ENCODE results near the gene CDKN2C.
A peak's percentile ranks its signal among the peaks of the same experiment; 100 is the strongest.

CDKN2C gene

DNA sequence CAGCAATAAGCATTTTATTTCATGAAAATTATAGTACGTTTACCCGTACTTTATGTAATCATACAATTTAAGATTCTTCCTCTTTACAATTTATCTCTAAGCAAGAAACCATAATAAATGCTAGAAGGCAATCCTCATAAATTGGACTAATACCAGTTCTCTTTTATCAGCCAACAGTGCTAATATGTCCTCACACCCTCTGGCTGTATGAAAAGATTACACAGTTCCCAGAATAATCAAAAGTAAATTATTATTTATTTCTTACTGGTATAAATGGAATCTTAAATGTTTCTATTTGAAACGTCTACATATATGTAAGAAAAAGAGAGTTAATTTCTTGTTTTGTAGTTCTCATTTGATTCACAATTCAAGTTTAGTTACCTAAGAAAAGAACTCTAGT lies 3.1 kb upstream of the CDKN2C start:
- H3K4me3 ChIP-seq (ENCODE audit: low read depth, low read length): no peak overlapping the region
- TF ChIP-seq, protein P1, sequence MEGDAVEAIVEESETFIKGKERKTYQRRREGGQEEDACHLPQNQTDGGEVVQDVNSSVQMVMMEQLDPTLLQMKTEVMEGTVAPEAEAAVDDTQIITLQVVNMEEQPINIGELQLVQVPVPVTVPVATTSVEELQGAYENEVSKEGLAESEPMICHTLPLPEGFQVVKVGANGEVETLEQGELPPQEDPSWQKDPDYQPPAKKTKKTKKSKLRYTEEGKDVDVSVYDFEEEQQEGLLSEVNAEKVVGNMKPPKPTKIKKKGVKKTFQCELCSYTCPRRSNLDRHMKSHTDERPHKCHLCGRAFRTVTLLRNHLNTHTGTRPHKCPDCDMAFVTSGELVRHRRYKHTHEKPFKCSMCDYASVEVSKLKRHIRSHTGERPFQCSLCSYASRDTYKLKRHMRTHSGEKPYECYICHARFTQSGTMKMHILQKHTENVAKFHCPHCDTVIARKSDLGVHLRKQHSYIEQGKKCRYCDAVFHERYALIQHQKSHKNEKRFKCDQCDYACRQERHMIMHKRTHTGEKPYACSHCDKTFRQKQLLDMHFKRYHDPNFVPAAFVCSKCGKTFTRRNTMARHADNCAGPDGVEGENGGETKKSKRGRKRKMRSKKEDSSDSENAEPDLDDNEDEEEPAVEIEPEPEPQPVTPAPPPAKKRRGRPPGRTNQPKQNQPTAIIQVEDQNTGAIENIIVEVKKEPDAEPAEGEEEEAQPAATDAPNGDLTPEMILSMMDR (IDR thresholded peaks at IDR 0.05; ENCODE audit: control insufficient read depth, extremely low read depth, insufficient read depth): no peak
- DNase-seq (ENCODE audit: low read depth): no peak

DNA sequence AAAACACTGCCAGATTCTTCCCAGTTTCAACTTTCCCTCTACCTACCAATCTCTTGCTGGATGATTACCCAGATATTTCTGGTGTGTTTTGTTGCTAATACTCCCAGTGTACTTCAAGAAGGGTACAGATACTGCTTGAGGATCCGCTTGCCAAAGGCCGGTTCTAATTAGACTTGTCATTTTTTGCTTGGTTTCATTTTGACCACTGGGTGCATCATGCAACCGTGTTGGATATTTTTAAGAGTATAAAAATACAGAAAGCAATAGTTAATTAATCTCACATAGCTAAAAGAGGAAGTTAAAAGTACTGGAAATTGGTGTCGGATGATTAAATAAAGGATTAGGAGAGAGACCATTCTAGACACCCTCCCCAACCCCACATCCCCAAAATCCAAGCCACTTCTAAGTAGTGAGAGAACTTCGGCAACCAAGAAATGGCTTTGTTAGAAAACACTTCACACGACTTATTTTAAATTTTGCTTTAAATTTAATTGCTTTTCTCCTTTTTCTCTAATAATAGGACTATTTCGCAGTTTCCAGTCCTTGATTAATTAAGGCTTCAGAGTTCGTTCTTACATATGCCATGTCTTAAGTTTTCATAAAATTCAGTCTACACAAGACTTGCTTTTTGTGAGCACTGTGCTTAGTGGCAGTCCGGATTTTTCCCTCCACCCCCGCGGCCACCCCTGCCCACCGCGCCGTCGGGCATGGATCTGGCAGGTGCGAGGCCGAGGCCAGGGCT lies 2.5 kb upstream of the CDKN2C start:
- TF ChIP-seq, protein P1 (IDR thresholded peaks at IDR 0.05; ENCODE audit: control insufficient read depth, extremely low read depth, insufficient read depth): no peak
- H3K4me3 ChIP-seq (ENCODE audit: low read depth, low read length): peak overlapping the region; percentile 91
- no peak for DNase-seq (ENCODE audit: low read depth)

DNA sequence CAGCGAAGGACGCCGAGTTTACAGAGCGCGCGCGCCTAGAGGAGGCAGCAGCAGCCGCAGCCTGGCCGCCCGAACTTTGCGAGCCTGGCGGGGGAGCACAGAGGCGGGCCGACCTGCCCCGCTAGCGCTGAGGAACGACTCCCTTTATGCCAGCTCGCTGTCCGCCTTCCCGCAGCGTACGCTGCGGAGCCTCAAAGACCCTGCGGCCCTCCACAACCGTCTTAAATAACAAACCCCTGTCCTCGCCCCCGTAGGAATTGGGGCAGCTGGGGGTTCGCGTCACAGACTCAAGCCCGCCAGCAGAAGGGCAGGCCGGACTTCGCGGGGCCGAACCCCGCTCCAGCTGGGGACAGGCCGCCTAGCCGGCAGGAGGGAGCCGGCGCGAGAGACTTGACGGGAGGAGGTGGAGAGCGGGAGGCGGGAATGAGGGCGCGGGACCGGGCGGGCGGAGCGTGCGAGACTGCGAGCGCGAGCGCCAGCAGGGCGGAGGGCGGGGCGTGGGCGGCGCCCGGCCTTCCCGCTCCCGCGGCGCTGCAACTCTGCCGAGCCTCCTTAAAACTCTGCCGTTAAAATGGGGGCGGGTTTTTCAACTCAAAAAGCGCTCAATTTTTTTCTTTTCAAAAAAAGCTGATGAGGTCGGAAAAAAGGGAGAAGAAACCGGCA lies 1.8 kb upstream of the CDKN2C start:
- TF ChIP-seq, protein P1 (IDR thresholded peaks at IDR 0.05; ENCODE audit: control insufficient read depth, extremely low read depth, insufficient read depth): peak; percentile 56
- peak; percentile 61 for DNase-seq (ENCODE audit: low read depth)
- peak overlapping the region; percentile 91 for H3K4me3 ChIP-seq (ENCODE audit: low read depth, low read length)

DNA sequence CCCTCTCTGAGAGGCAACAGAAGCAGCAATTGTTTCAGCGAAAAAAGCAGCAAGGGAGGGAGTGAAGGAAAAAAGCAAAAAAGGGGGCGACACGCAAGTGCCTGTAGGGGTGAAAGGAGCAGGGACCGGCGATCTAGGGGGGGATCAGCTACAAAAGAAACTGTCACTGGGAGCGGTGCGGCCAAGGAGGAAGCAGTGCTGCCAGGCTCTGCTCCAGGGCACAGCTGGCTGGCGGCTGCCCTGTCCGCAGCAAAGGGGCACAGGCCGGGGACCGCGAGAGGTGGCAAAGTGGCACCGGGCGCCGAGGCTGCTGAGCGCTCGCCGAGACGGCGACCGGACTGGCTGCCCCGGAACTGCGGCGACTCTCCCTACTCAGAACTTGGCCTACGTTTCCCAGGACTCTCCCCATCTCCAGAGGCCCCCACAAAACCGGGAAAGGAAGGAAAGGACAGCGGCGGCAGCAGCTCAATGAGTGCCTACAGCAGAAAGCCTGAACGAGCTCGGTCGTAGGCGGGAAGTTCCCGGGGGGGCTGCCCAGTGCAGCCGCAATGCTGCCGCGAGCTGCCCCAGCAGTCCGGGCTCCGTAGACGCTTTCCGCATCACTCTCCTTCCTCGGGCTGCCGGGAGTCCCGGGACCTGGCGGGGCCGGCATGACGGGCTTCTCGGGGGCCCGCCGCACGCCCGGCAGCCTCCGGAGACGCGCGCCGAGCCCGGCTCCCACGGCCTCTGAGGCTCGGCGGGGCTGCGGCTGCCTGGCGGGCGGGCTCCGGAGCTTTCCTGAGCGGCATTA lies 1.0 kb upstream of the CDKN2C start:
- TF ChIP-seq, protein P1 (IDR thresholded peaks at IDR 0.05; ENCODE audit: control insufficient read depth, extremely low read depth, insufficient read depth): no peak
- no peak for DNase-seq (ENCODE audit: low read depth)
- H3K4me3 ChIP-seq (ENCODE audit: low read depth, low read length): peak overlapping the region; percentile 91

DNA sequence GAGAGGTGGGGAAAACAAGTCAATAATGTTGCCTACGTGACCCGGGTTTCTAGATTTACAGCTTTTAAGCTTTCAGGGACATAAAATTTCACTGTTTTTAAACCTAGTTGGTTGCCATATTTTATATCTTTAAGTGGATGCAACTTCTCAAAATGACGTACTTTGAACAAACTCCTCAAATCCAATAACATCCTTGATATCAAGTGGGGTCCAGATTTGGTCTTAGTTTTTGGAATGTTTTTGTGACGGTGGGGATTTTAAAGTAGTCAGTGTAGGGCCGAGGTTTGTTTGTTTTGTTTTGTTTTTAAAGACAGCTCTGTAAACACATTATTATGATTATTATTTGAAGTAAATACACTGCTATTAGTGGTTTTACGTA lies 453 bp downstream of the CDKN2C start:
- TF ChIP-seq, protein P1 (IDR thresholded peaks at IDR 0.05; ENCODE audit: control insufficient read depth, extremely low read depth, insufficient read depth): no peak
- no peak for DNase-seq (ENCODE audit: low read depth)

DNA sequence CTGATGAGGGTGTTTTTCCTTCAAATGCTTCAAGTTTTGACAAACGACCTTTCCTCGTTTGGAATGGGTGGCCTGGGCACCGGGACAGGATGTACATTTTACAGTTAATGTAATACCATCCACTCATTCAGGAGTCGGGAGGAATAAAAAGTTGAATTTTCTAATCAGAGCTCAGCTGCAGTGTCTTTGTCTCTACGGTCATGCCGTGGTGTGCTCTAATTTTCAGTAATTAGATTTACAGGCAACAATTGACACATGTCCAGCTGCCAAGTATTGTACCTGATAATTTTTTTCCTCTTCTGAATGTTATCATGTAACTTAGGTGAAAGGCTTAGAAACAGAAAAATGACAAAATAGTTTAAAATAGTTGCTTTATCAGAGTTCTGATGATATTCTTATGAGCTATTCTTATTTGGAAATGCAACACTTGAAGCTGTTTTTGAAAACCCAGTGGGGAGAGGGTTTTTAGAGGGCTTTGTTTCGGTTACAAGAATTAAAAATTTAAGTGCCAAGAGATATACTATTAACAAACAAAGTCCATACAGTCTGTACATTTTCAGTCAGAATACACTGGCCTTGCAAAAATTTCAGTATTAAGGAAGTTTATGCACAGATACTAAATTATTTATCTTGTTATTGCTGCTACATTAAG lies 1.0 kb downstream of the CDKN2C start:
- TF ChIP-seq, protein P1 (IDR thresholded peaks at IDR 0.05; ENCODE audit: control insufficient read depth, extremely low read depth, insufficient read depth): no peak
- no peak for DNase-seq (ENCODE audit: low read depth)

More for the DNA sequence above, 453 bp downstream of the CDKN2C start:
- peak overlapping the region; percentile 91 for H3K4me3 ChIP-seq (ENCODE audit: low read depth, low read length)

More for the DNA sequence above, 1.0 kb downstream of the CDKN2C start:
- peak overlapping the region; percentile 91 for H3K4me3 ChIP-seq (ENCODE audit: low read depth, low read length)
